Measurements from ENCODE around the gene NWD2.
"Not testable (repeated sequence)": the region's sequence is repeated elsewhere in the genome, so short reads cannot be mapped to it uniquely, and the experiment has no call there.

The NWD2 gene

GRCh38 chr4:37244583-37245390, at the start of gene NWD2:
Gene NWD2 (plus strand): TSS chr4:37244743. CDS start chr4:37245068, 325 bp downstream.
- DNase-seq: no peak

- DNase-seq: no peak
Measured at GRCh38 chr4:37197899-37198298, 46.6 kb upstream of the NWD2 start.

GRCh38 chr4:37204740-37205139, 39.8 kb upstream of the NWD2 start:
- not testable (repeated sequence) for DNase-seq

- DNase-seq: no peak
Measured at GRCh38 chr4:37216209-37216608, 28.3 kb upstream of the NWD2 start.

- DNase-seq: no peak
Measured at GRCh38 chr4:37219242-37219641, 25.3 kb upstream of the NWD2 start.

GRCh38 chr4:37219990-37220389, 24.6 kb upstream of the NWD2 start:
- no peak for DNase-seq

GRCh38 chr4:37220685-37221084, 23.9 kb upstream of the NWD2 start:
- DNase-seq: no peak

- no peak for DNase-seq
Measured at GRCh38 chr4:37223732-37224131, 20.8 kb upstream of the NWD2 start.

- no peak for DNase-seq
Measured at GRCh38 chr4:37224854-37225253, 19.7 kb upstream of the NWD2 start.

GRCh38 chr4:37225778-37226177, 18.8 kb upstream of the NWD2 start:
- DNase-seq: no peak

- no peak for DNase-seq
Measured at GRCh38 chr4:37232315-37232714, 12.2 kb upstream of the NWD2 start.

GRCh38 chr4:37236165-37236564, 8.4 kb upstream of the NWD2 start:
- DNase-seq: no peak

GRCh38 chr4:37241647-37242046, 2.9 kb upstream of the NWD2 start:
- no peak for DNase-seq

- DNase-seq: no peak
Measured at GRCh38 chr4:37243051-37243450, 1.5 kb upstream of the NWD2 start.

GRCh38 chr4:37243722-37244582, 591 bp upstream of the NWD2 start:
- DNase-seq: no peak

GRCh38 chr4:37245391-37245954, 930 bp downstream of the NWD2 start:
- no peak for DNase-seq

GRCh38 chr4:37246891-37247290, 2.3 kb downstream of the NWD2 start:
- no peak for DNase-seq

- DNase-seq: no peak
Measured at GRCh38 chr4:37258221-37258620, 13.7 kb downstream of the NWD2 start.

GRCh38 chr4:37268319-37268718, 23.8 kb downstream of the NWD2 start:
- no peak for DNase-seq

GRCh38 chr4:37279121-37279520, 34.6 kb downstream of the NWD2 start:
- DNase-seq: no peak

- no peak for DNase-seq
Measured at GRCh38 chr4:37279894-37280592, 35.5 kb downstream of the NWD2 start.

GRCh38 chr4:37299468-37299867, 54.9 kb downstream of the NWD2 start:
- DNase-seq: no peak

- DNase-seq: no peak
Measured at GRCh38 chr4:37304612-37305011, 60.1 kb downstream of the NWD2 start.
